Astrocyte (in vitro differentiated cells and primary cell): Measurements from ENCODE around the gene GPR15LG. TPM values are rescaled to one million over a fixed set of nuclear protein-coding genes. Genes with fewer than 3 reads are reported as not detected.
"Not testable (repeated sequence)": the region's sequence is repeated elsewhere in the genome, so short reads cannot be mapped to it uniquely, and the experiment has no call there.

ENCODE experiments used
- DNase-seq: peaks from one replicate; pipeline ENCODE4 v3.0.0-alpha.2; 2010; ENCODE audit warnings: low read depth
- FAIRE-seq: peaks from 2 replicates; lab custom pipeline; 2011; peaks lifted over from hg19 to GRCh38; lab: Jason Lieb, UNC
- H2AFZ ChIP-seq: 2 replicates; pipeline ENCODE4 v1.6.0; 2012; ENCODE audit warnings: low read depth, low read length, inconsistent platforms
- H3K27ac ChIP-seq: 2 replicates; pipeline ENCODE4 v1.5.1; 2011; ENCODE audit warnings: low read depth, low read length, inconsistent platforms
- H3K27me3 ChIP-seq: 2 replicates; pipeline ENCODE4 v1.6.0; 2011; ENCODE audit warnings: low read length, inconsistent platforms; ENCODE audit not compliant: insufficient read depth
- H3K36me3 ChIP-seq: 2 replicates; pipeline ENCODE4 v1.5.1; 2011; ENCODE audit warnings: low read length, inconsistent platforms; ENCODE audit not compliant: insufficient read depth
- H3K4me1 ChIP-seq: 2 replicates; pipeline ENCODE4 v1.5.1; 2011; ENCODE audit warnings: low read length, inconsistent platforms; ENCODE audit not compliant: insufficient read depth
- H3K4me2 ChIP-seq: 2 replicates; pipeline ENCODE4 v1.6.0; 2012; ENCODE audit warnings: low read length, inconsistent platforms
- H3K4me3 ChIP-seq: 2 replicates; pipeline ENCODE4 v1.5.1; 2011; ENCODE audit warnings: low read depth, mild to moderate bottlenecking, low read length, inconsistent platforms; ENCODE audit not compliant: insufficient read depth
- H3K79me2 ChIP-seq: 2 replicates; pipeline ENCODE4 v1.6.0; 2012; ENCODE audit warnings: mild to moderate bottlenecking, low read length, inconsistent platforms; ENCODE audit not compliant: insufficient read depth
- H3K9ac ChIP-seq: 2 replicates; pipeline ENCODE4 v1.6.0; 2012; ENCODE audit warnings: mild to moderate bottlenecking, low read length, inconsistent platforms
- H3K9me3 ChIP-seq: 2 replicates; pipeline ENCODE4 v1.5.1; 2012; ENCODE audit warnings: low read depth, mild to moderate bottlenecking, low read length, inconsistent platforms; ENCODE audit not compliant: insufficient read depth
- H4K20me1 ChIP-seq: 2 replicates; pipeline ENCODE4 v1.6.0; 2012; ENCODE audit warnings: low read length, inconsistent platforms; ENCODE audit not compliant: insufficient read depth
- H3K27ac Mint-ChIP-seq: one replicate; pipeline ENCODE4 v1.8.0; 2021; ENCODE audit warnings: mild to moderate bottlenecking, mixed read lengths; ENCODE audit not compliant: unreplicated experiment
- H3K27me3 Mint-ChIP-seq: one replicate; pipeline ENCODE4 v1.8.0; 2021; ENCODE audit warnings: low read depth, mixed read lengths; ENCODE audit not compliant: unreplicated experiment
- H3K36me3 Mint-ChIP-seq: one replicate; pipeline ENCODE4 v1.8.0; 2021; ENCODE audit warnings: low read depth, mixed read lengths; ENCODE audit not compliant: unreplicated experiment
- H3K4me1 Mint-ChIP-seq: one replicate; pipeline ENCODE4 v1.8.0; 2021; ENCODE audit warnings: low read depth, mixed read lengths; ENCODE audit not compliant: unreplicated experiment
- H3K4me3 Mint-ChIP-seq: one replicate; pipeline ENCODE4 v1.8.0; 2021; ENCODE audit warnings: mild to moderate bottlenecking, moderate library complexity, mixed read lengths; ENCODE audit not compliant: unreplicated experiment
- H3K9me3 Mint-ChIP-seq: one replicate; pipeline ENCODE4 v1.8.0; 2021; ENCODE audit warnings: mild to moderate bottlenecking, mixed read lengths; ENCODE audit not compliant: unreplicated experiment
- EZH2 ChIP-seq: IDR thresholded peaks from 2 replicates; pipeline ENCODE4 v1.6.1; 2012; ENCODE audit warnings: mild to moderate bottlenecking, low read length, inconsistent platforms; ENCODE audit not compliant: insufficient read depth
- total RNA-seq: library from RNA; stranded (reverse); gene quantifications from 2 replicates; pipeline ENCODE4 v1.2.1, GENCODE V29; 2021
- TF ChIP-seq, protein P1 (sequence below): IDR thresholded peaks from 2 replicates; pipeline ENCODE4 v1.5.1; 2011; ENCODE audit warnings: low read depth, mild to moderate bottlenecking, inconsistent platforms, low read length, moderate library complexity; ENCODE audit not compliant: insufficient read depth

The GPR15LG gene
- total RNA-seq, 1 donor from 2014 or later: not detected

DNA sequence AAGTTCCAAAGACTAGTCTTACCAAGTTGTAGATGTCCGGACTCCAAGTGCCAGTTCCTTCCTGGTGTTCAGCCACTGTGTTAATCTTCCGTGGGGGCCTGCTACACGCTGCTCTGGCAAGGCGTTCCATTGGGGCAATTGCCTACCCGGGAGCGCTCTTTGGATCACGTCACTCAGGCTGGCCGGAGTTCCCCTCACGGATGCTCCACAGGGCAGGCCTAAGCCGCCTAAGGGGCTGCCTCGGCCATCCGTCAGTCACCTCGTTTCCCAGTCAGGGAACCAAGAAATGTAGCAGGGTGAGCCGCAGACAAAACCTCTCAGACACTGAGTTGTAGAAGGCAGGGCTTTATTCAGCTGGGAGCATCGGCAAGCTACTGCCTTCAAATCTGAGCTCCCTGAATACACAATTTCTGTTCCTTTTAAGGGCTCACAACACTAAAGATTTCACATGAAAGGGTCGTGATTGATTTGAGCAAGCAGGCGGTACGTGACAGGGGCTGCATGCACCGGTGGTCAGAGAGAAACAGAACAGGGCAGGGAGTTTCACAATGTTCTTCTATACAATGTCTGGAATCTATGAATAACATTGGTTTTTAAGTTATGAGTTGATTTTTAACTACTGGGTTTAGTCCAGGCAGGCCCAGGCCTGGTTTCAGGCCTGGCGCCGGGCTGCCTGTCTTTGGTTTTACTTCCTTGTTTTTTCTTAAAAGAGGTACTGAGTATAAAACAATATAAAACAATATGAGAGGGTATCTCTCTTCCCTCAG, 1.7 kb upstream of the GPR15LG start:
- H3K4me3 Mint-ChIP-seq, H3K36me3 Mint-ChIP-seq, H3K4me3 ChIP-seq, H3K4me1 ChIP-seq, H3K9ac ChIP-seq, H2AFZ ChIP-seq, DNase-seq, H3K27me3 ChIP-seq, H3K27me3 Mint-ChIP-seq, H3K9me3 ChIP-seq, H3K36me3 ChIP-seq, H3K9me3 Mint-ChIP-seq, H4K20me1 ChIP-seq, H3K27ac Mint-ChIP-seq, H3K79me2 ChIP-seq, H3K27ac ChIP-seq, H3K4me2 ChIP-seq, H3K4me1 Mint-ChIP-seq, FAIRE-seq: not testable (repeated sequence)

DNA sequence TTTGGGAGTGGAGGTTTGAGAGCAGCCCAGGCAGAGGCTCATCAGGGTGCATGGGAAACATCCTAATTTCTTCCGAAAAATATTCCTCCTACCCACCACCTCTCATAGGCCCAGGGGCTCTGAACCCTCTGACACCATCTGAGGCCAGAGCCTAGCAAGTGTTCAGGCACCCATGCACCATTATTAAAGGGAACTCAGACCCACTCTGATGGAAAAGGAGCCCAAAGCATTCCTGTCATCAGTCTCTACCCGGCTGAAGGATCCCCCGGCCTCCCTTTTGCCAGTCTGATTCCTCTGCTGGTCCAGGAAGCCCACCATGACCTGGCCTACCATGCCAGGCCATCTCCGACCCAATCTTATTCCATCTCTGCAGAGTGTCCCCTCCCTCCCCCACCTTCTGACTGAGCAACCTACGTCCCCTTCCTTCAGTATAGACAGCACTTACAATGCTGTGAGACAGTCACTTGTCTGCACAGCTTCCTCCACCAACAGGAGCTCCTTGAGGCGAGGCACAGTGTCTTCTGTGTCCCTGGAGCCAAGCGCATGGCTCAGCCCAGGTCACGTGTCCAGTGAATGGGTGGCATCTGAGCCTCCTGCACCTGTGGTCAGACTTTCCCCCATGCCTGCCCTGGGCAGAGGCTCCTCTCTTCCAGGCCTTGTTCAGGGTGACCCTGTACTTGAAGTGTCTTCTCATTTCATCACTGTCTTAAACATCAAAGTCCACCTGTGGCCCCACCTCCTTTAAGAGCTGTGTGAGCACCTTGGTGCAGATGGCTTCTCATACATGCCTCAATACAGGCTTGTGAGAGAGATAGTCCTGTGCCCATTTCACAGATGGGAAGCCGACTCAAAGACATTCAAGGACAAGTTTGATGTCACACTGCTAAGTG, 889 bp upstream of the GPR15LG start:
- Histone ChIP-seq H2AFZ (no peak overlapping the region), H3K4me2 (no peak overlapping the region), H3K9me3 (no peaks in the 10 kb centered on the region), H4K20me1 (no peaks in the 10 kb centered on the region), H3K36me3 (no peaks in the 10 kb centered on the region), H3K79me2 (no peaks in the 10 kb centered on the region), H3K4me1 (no peaks in the 10 kb centered on the region), H3K27ac (no peak overlapping the region), H3K27me3 (no peaks in the 10 kb centered on the region), H3K4me3 (no peak overlapping the region), H3K9ac (no peak overlapping the region)
- Mint-ChIP-seq H3K27ac (no peak overlapping the region), H3K36me3 (no peaks in the 10 kb centered on the region), H3K4me1 (no peaks in the 10 kb centered on the region), H3K4me3 (no peak overlapping the region), H3K27me3 (no peaks in the 10 kb centered on the region), H3K9me3 (peaks cover 3% of the 10 kb centered on the region)
- FAIRE-seq: no peak
- TF ChIP-seq EZH2: no peak
- TF ChIP-seq, protein P1, sequence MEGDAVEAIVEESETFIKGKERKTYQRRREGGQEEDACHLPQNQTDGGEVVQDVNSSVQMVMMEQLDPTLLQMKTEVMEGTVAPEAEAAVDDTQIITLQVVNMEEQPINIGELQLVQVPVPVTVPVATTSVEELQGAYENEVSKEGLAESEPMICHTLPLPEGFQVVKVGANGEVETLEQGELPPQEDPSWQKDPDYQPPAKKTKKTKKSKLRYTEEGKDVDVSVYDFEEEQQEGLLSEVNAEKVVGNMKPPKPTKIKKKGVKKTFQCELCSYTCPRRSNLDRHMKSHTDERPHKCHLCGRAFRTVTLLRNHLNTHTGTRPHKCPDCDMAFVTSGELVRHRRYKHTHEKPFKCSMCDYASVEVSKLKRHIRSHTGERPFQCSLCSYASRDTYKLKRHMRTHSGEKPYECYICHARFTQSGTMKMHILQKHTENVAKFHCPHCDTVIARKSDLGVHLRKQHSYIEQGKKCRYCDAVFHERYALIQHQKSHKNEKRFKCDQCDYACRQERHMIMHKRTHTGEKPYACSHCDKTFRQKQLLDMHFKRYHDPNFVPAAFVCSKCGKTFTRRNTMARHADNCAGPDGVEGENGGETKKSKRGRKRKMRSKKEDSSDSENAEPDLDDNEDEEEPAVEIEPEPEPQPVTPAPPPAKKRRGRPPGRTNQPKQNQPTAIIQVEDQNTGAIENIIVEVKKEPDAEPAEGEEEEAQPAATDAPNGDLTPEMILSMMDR: no peak
- DNase-seq: no peak

DNA sequence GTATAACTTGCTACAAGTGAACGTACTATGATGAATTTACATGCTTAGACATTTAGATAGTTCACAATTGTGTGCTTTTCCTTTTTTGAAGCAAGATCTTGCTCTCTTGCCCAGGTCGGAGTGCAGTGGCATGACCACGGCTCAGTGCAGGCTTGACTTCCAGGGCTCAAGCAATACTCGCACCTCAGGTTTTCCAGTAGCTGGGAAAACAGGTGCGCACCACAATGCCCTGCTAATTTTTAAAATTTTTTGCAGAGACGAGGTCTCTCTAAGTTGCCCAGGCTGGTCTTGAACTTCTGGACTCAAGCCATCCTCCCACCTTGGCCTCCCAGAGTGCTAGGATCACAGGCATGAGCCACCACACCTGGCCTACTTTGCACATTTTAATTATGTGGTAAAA, 1.8 kb downstream of the GPR15LG start:
- Histone ChIP-seq H3K4me2 (no peak overlapping the region), H3K4me1 (no peaks in the 10 kb centered on the region), H4K20me1 (no peaks in the 10 kb centered on the region), H3K9me3 (no peaks in the 10 kb centered on the region), H3K27ac (no peak overlapping the region), H3K9ac (no peak overlapping the region), H3K4me3 (no peak overlapping the region), H2AFZ (no peak overlapping the region), H3K36me3 (no peaks in the 10 kb centered on the region), H3K27me3 (no peaks in the 10 kb centered on the region), H3K79me2 (no peaks in the 10 kb centered on the region)
- H3K4me3 Mint-ChIP-seq: no peak overlapping the region
- FAIRE-seq: no peak
- DNase-seq: no peak
- no peaks in the 10 kb centered on the region for H3K4me1 Mint-ChIP-seq
- TF ChIP-seq, protein P1: no peak
- no peak for TF ChIP-seq EZH2
- H3K27ac Mint-ChIP-seq: no peak overlapping the region
- no peaks in the 10 kb centered on the region for H3K36me3 Mint-ChIP-seq
- H3K9me3 Mint-ChIP-seq: no peaks in the 10 kb centered on the region
- no peaks in the 10 kb centered on the region for H3K27me3 Mint-ChIP-seq
